Fibroblast of lung (primary cell): Measurements from ENCODE around the gene SYN1. TPM values are rescaled to one million over a fixed set of nuclear protein-coding genes. Genes with fewer than 3 reads are reported as not detected.

Experiments used
- DNase-seq, 2 donors: peaks; one replicate each; pipeline versions ENCODE4 v3.0.0 to v3.0.0-alpha.2; 2010; ENCODE audit warnings: low read depth in 2 of 2
- H2AFZ ChIP-seq: 2 replicates; pipeline ENCODE4 v1.5.1; 2012; ENCODE audit warnings: low read length, control low read depth, inconsistent platforms
- H3K27ac ChIP-seq: 2 replicates; pipeline ENCODE4 v1.5.1; 2011; ENCODE audit warnings: low read length, control low read depth; ENCODE audit not compliant: insufficient read depth
- H3K27me3 ChIP-seq: 2 replicates; pipeline ENCODE4 v1.5.1; 2011; ENCODE audit warnings: mild to moderate bottlenecking, low read length; ENCODE audit not compliant: control insufficient read depth, insufficient read depth
- H3K36me3 ChIP-seq: 2 replicates; pipeline ENCODE4 v1.5.1; 2011; ENCODE audit warnings: low read length; ENCODE audit not compliant: control insufficient read depth, insufficient read depth
- H3K4me1 ChIP-seq: 2 replicates; pipeline ENCODE4 v1.5.1; 2011; ENCODE audit warnings: low read length; ENCODE audit not compliant: control insufficient read depth, insufficient read depth; ENCODE audit errors: extremely low read depth
- H3K4me2 ChIP-seq: 2 replicates; pipeline ENCODE4 v1.5.1; 2011; ENCODE audit warnings: low read length, control low read depth; ENCODE audit not compliant: insufficient read depth; ENCODE audit errors: extremely low read depth
- H3K4me3 ChIP-seq, 4 experiments: fragments of 200-600 bp in 1 of 4; sonication (generic) in 1 of 4; replicated peaks in 1 of 4; 2 replicates each; pipeline ENCODE4 v1.5.1; 2011 to 2016; ENCODE audit warnings: low read length in 4 of 4, low read depth in 3 of 4, mild to moderate bottlenecking in 3 of 4, control low read depth in 2 of 4, inconsistent platforms in 1 of 4, mixed read lengths in 1 of 4; ENCODE audit not compliant: insufficient read depth in 1 of 4; ENCODE audit errors: control extremely low read depth in 1 of 4
- H3K79me2 ChIP-seq: 2 replicates; pipeline ENCODE4 v1.5.1; 2012; ENCODE audit warnings: mild to moderate bottlenecking, low read length, inconsistent platforms; ENCODE audit not compliant: control insufficient read depth, insufficient read depth
- H3K9ac ChIP-seq: 2 replicates; pipeline ENCODE4 v1.5.1; 2011; ENCODE audit warnings: mild to moderate bottlenecking, low read length, control low read depth; ENCODE audit not compliant: insufficient read depth
- H3K9me3 ChIP-seq: 2 replicates; pipeline ENCODE4 v1.5.1; 2012; ENCODE audit warnings: low read depth, low read length; ENCODE audit not compliant: control insufficient read depth, insufficient read depth
- H4K20me1 ChIP-seq: 2 replicates; pipeline ENCODE4 v1.5.1; 2011; ENCODE audit warnings: low read length; ENCODE audit not compliant: control insufficient read depth, insufficient read depth; ENCODE audit errors: extremely low read depth
- EZH2 ChIP-seq: IDR thresholded peaks from 2 replicates; pipeline ENCODE4 v1.5.1; 2012; ENCODE audit warnings: low read length, control low read depth, mild to moderate bottlenecking; ENCODE audit errors: missing control alignments
- polyA plus RNA-seq, 2 donors: library from polyadenylated mRNA; depleted of rRNA in 1 of 2; stranded (reverse) in 1 of 2; unstranded in 1 of 2; fragments of >200 nt; gene quantifications; 2 replicates each; pipeline ENCODE4 v1.2.1, GENCODE V29; 2011 to 2012; ENCODE audit warnings: missing spikeins in 1 of 2
- total RNA-seq: library from RNA; depleted of rRNA; stranded (reverse); fragments of >200 nt; gene quantifications from 2 replicates; pipeline ENCODE4 v1.2.1, GENCODE V29; 2014
- TF ChIP-seq, protein P1 (sequence below), 2 donors: IDR thresholded peaks in 1 of 2; conservative IDR thresholded peaks in 1 of 2; 1 replicate in 1 of 2; 2 replicates in 1 of 2; pipeline ENCODE4 v1.5.1; 2011 to 2012; ENCODE audit warnings: low read length in 2 of 2, control low read depth in 1 of 2, inconsistent platforms in 1 of 2, low read depth in 1 of 2, mild to moderate bottlenecking in 1 of 2

The SYN1 gene
- total and polyA plus RNA-seq, 2 donors (not counting 1 experiment from before 2014, with no cell fraction given), result 0.17 to 0.56 TPM

DNA sequence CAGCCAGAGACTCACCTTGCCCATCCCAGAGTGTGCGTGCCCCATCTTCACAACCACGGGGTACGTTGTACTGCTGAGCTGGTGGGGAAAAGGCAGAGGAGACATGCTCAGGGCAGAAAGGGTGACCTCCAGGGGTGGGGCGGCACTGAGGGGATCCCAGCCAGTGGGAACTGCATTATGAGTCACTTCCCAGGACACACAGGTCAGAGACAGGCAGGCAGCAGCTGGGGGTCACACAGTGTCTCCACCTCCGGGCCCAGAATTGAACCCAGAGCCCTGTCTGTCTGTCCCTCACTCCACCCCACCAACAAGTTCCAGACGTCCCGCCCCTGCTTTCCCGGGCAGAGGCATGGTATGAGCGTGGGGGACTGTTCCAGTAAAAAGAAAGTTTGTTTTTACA, 42.2 kb downstream of the SYN1 start:
- TF ChIP-seq EZH2, result no peak
- TF ChIP-seq, protein P1, sequence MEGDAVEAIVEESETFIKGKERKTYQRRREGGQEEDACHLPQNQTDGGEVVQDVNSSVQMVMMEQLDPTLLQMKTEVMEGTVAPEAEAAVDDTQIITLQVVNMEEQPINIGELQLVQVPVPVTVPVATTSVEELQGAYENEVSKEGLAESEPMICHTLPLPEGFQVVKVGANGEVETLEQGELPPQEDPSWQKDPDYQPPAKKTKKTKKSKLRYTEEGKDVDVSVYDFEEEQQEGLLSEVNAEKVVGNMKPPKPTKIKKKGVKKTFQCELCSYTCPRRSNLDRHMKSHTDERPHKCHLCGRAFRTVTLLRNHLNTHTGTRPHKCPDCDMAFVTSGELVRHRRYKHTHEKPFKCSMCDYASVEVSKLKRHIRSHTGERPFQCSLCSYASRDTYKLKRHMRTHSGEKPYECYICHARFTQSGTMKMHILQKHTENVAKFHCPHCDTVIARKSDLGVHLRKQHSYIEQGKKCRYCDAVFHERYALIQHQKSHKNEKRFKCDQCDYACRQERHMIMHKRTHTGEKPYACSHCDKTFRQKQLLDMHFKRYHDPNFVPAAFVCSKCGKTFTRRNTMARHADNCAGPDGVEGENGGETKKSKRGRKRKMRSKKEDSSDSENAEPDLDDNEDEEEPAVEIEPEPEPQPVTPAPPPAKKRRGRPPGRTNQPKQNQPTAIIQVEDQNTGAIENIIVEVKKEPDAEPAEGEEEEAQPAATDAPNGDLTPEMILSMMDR (conservative IDR thresholded peaks at IDR 0.05 in 1 of 2, IDR thresholded peaks at IDR 0.05 in 1 of 2; ENCODE audit: low read depth in 1 of 2, low read length in 2 of 2), result no peak
- H3K27ac ChIP-seq, result peak overlapping the region; percentile 51
- no peaks in the 10 kb centered on the region for H3K9me3 ChIP-seq
- H4K20me1 ChIP-seq, result no peaks in the 10 kb centered on the region
- H3K4me2 ChIP-seq, result no peak overlapping the region
- H3K27me3 ChIP-seq, result no peaks in the 10 kb centered on the region
- peak in 1 of 2 donors; percentile 66 for DNase-seq
- no peak overlapping the region for H3K4me3 ChIP-seq
- no peak overlapping the region for H2AFZ ChIP-seq
- H3K79me2 ChIP-seq, result peaks cover 2% of the 10 kb centered on the region
- H3K36me3 ChIP-seq, result no peaks in the 10 kb centered on the region
- peaks cover 14% of the 10 kb centered on the region for H3K4me1 ChIP-seq
- H3K9ac ChIP-seq, result no peak overlapping the region

DNA sequence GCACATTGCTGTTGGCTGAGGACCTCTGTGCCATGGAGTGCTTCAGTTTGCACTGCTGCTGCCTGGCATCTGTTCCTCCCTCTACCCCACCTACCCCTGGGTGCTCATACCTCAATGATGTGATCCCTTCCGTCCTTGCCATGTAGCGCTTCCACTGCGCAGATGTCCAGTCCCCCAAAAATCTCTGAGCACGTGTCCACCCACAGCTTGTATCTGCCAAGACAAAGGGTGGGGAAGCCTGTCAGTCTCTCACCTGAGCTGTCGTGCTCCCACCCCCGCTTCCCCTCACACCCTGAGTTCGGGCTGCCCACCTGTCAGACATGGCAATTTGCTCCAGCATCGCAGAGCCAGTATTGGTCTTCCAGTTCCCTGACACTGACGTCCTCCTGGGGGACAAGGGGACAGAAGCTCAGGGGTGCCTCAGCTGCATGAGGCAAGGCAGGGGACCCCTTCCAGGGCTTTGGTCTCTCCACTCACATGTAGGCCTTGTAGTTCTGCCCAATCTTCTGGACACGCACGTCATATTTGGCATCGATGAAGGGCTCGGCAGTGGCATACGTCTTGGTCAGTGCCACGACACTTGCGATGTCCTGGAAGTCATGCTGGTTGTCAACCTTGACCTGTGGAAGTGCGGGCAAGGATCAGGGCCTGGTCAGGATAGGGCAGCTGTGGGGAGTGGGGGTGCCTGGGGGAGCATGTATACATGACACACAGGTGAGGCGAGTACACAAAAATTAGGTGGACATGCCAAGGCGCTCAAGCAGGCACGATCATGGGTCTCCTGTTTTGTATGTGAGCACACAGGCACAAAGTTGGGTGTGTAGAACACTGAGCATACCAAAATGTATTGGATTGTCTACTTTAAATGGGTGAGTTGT, 43.4 kb downstream of the SYN1 start:
- no peak overlapping the region for H3K4me3 ChIP-seq
- no peak overlapping the region for H2AFZ ChIP-seq
- no peaks in the 10 kb centered on the region for H3K27me3 ChIP-seq
- no peak overlapping the region for H3K4me2 ChIP-seq
- no peak overlapping the region for H3K27ac ChIP-seq
- TF ChIP-seq, protein P1 (conservative IDR thresholded peaks at IDR 0.05 in 1 of 2, IDR thresholded peaks at IDR 0.05 in 1 of 2; ENCODE audit: low read depth in 1 of 2, low read length in 2 of 2), result no peak
- TF ChIP-seq EZH2, result no peak
- H3K9me3 ChIP-seq, result no peaks in the 10 kb centered on the region
- H3K79me2 ChIP-seq, result no peaks in the 10 kb centered on the region
- DNase-seq, result no peak
- H3K4me1 ChIP-seq, result peaks cover 14% of the 10 kb centered on the region
- H3K9ac ChIP-seq, result no peak overlapping the region
- no peaks in the 10 kb centered on the region for H3K36me3 ChIP-seq
- H4K20me1 ChIP-seq, result no peaks in the 10 kb centered on the region

DNA sequence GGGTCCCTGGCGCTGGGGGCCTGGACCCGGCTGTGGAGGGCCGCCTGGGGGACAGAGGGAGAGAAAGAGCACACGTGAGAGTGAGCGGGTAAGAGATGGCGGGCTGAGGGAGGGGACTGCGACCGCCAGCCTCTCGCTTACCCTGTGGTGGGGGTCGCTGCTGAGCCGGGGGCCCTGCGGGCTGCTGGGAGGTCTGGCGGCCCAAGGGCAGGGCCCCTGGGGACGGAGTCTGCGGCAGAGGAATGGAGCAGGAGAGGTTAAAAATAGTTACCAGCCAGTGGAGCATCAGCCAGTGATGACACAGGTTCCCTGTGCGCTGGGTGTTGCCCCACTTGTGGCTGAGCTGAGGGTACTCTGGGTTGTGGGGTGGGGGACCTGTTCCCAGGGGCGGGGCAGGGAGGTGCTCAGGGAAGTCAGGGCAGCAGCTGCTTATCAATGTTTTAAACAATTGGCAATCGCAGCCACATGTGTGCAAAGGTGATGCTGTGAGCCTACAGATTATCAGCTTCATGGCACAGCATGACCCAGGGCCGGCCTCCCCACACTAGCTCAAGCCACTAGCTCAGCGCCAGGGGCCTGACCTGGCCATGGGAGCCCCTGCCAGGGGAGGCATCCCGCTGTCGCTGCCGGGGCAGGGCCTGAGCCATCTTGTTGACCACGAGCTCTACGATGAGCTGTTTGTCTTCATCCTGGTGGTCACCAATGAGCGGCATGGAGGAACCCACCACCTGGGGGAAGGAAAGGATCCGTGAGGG, 44.9 kb downstream of the SYN1 start:
- no peaks in the 10 kb centered on the region for H3K79me2 ChIP-seq
- no peaks in the 10 kb centered on the region for H3K27me3 ChIP-seq
- no peaks in the 10 kb centered on the region for H3K36me3 ChIP-seq
- DNase-seq, result no peak
- peaks cover 14% of the 10 kb centered on the region for H3K4me1 ChIP-seq
- H3K9me3 ChIP-seq, result no peaks in the 10 kb centered on the region
- peak overlapping the region; percentile 69 for H3K9ac ChIP-seq
- no peak for TF ChIP-seq EZH2
- TF ChIP-seq, protein P1 (conservative IDR thresholded peaks at IDR 0.05 in 1 of 2, IDR thresholded peaks at IDR 0.05 in 1 of 2; ENCODE audit: low read depth in 1 of 2, low read length in 2 of 2), result no peak
- H3K27ac ChIP-seq, result peak overlapping the region; percentile 27
- H3K4me2 ChIP-seq, result peak overlapping the region; percentile 35
- no peak overlapping the region for H2AFZ ChIP-seq
- H3K4me3 ChIP-seq, result peak overlapping the region in 1 of 4 experiments; percentile 17
- H4K20me1 ChIP-seq, result no peaks in the 10 kb centered on the region
